Measurements from ENCODE around the gene CALD1. TPM values are rescaled to one million over a fixed set of nuclear protein-coding genes. Genes with fewer than 3 reads are reported as not detected.
A peak's percentile ranks its signal among the peaks of the same experiment; 100 is the strongest.

Gene CALD1
- total RNA-seq, 6 experiments from 2014 or later, result 1,066 to 1,726 (median 1,102) TPM

GRCh38 chr7:134831862-134832261, 52.4 kb downstream of the CALD1 start:
- no peak for DNase-seq
- Mint-ChIP-seq H3K27me3 (ENCODE audit: insufficient read depth) (peaks cover 20% of the 10 kb centered on the region), H3K27ac (peak overlapping the region; percentile 64), H3K4me3 (peak overlapping the region; percentile 13; the same call in 1 of the 2 replicates), H3K9me3 (no peaks in the 10 kb centered on the region), H3K36me3 (ENCODE audit: low read depth) (peaks cover 51% of the 10 kb centered on the region), H3K4me1 (ENCODE audit: low read depth) (peaks cover 94% of the 10 kb centered on the region)
- TF ChIP-seq CTCF (IDR thresholded peaks at IDR 0.05), result no peak

DNA sequence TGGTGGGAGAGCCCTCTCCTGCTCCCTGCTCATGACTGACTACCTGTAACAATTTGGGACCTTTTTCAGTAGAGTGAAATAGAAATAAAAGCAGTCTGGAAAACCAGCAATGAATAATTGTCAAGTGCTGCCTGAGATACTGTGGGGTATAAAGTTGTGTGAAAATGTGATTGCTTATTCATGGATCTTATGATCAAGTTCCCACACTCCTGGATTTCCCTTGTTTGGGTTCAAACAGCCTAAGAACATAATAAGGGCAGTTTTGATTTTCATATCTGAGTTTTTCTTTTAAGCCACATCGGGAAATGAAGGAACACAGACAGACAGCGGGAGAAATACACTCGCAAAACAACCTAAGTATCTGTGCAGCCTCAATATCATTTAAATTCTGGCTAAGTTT, 52.9 kb downstream of the CALD1 start:
- DNase-seq, result no peak
- H3K4me1 Mint-ChIP-seq (ENCODE audit: low read depth), result peaks cover 94% of the 10 kb centered on the region
- H3K9me3 Mint-ChIP-seq, result no peaks in the 10 kb centered on the region
- no peak overlapping the region for H3K4me3 Mint-ChIP-seq
- peaks cover 51% of the 10 kb centered on the region for H3K36me3 Mint-ChIP-seq (ENCODE audit: low read depth)
- no peak for TF ChIP-seq CTCF (IDR thresholded peaks at IDR 0.05)
- peaks cover 20% of the 10 kb centered on the region for H3K27me3 Mint-ChIP-seq (ENCODE audit: insufficient read depth)
- peak overlapping the region; percentile 64; the same call in 1 of the 2 replicates for H3K27ac Mint-ChIP-seq

DNA sequence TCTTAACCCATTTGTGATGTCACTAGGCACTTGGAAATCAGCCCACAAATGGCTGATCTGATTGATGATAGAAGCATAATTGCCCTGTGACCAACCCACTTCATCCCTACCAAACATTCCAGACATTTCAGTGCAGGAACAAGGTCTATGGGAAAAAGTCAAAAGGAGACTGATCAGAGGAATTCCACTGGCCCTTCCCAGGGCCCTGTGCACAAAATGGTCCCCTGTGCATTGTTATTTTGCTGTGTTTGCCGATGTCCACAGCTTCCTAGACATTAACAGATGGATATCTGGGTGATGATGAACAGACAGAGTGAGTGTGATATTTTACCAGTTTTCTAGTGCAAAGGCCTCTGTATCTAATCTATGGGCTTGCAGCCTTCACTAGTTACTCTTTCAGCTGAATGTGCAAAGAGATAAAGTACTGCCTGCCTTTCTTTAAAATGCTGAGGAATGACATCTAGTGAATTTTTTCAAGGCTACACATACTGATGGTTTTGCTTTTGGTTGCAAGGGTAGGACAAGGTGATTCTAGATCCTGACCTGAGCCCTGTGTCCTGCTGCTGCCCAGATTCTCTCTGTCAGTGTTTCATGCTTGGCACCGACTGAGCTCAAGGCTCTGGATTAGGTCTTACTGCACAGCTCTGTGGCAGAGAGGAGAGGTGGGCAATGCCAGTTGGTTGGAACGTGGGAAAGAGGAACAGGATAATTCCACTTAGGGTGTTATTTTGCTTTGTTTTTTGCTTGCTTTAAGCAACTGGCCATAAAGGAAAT, 55.4 kb downstream of the CALD1 start:
- peaks cover 94% of the 10 kb centered on the region for H3K4me1 Mint-ChIP-seq (ENCODE audit: low read depth)

DNA sequence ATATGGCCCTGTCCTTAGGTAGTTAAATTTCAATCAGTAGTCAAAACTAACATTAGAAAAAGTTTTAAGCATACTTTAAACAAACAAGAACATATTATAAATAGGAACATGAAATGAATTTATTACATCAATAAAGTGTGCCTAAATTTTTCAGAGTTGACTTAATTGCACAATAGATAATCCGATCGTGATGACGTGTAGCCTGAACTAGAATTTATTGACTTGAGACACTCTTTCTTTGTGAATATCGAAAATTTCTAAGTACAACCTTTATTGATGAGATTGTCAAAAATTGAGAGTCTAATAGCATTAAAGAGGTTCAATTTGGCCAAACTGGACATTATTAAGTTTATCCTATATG, 56.0 kb downstream of the CALD1 start:
- Mint-ChIP-seq H3K36me3 (ENCODE audit: low read depth) (peaks cover 63% of the 10 kb centered on the region), H3K4me1 (ENCODE audit: low read depth) (peaks cover 94% of the 10 kb centered on the region), H3K27me3 (ENCODE audit: insufficient read depth) (peaks cover 17% of the 10 kb centered on the region), H3K4me3 (no peak overlapping the region), H3K9me3 (no peaks in the 10 kb centered on the region), H3K27ac (peak overlapping the region; percentile 86)
- no peak for DNase-seq
- no peak for TF ChIP-seq CTCF (IDR thresholded peaks at IDR 0.05)

More for the DNA sequence above, 55.4 kb downstream of the CALD1 start:
- peaks cover 58% of the 10 kb centered on the region for H3K36me3 Mint-ChIP-seq (ENCODE audit: low read depth)
- TF ChIP-seq CTCF (IDR thresholded peaks at IDR 0.05), result no peak
- H3K27ac Mint-ChIP-seq, result peak overlapping the region; percentile 86
- H3K4me3 Mint-ChIP-seq, result peak overlapping the region; percentile 64
- no peaks in the 10 kb centered on the region for H3K9me3 Mint-ChIP-seq
- DNase-seq, result peak; percentile 61
- H3K27me3 Mint-ChIP-seq (ENCODE audit: insufficient read depth), result peaks cover 17% of the 10 kb centered on the region

- H3K27me3 Mint-ChIP-seq (ENCODE audit: insufficient read depth), result peaks cover 17% of the 10 kb centered on the region
- TF ChIP-seq CTCF (IDR thresholded peaks at IDR 0.05), result no peak
- no peak for DNase-seq
- H3K27ac Mint-ChIP-seq, result peak overlapping the region; percentile 76
- no peaks in the 10 kb centered on the region for H3K9me3 Mint-ChIP-seq
- H3K4me3 Mint-ChIP-seq, result peak overlapping the region; percentile 70
- peaks cover 97% of the 10 kb centered on the region for H3K4me1 Mint-ChIP-seq (ENCODE audit: low read depth)
- H3K36me3 Mint-ChIP-seq (ENCODE audit: low read depth), result peaks cover 67% of the 10 kb centered on the region
These were observed 57.0 kb downstream of the CALD1 start for GRCh38 chr7:134836447-134836846.
